Measurements from ENCODE around the gene NAPSA.
A peak's percentile ranks its signal among the peaks of the same experiment; 100 is the strongest.

Gene NAPSA

GRCh38 chr19:50320051-50320450 is 45.4 kb downstream of the NAPSA start:
- TF ChIP-seq EGR1 (IDR thresholded peaks at IDR 0.05), result no peak
- TF ChIP-seq TCF12 (IDR thresholded peaks at IDR 0.05; ENCODE audit: low read depth), result no peak
- TF ChIP-seq REST (IDR thresholded peaks at IDR 0.05; ENCODE audit: low read depth), result no peak
- no peak for TF ChIP-seq CREB1 (IDR thresholded peaks at IDR 0.05; ENCODE audit: low read depth)
- TF ChIP-seq NFIC (IDR thresholded peaks at IDR 0.05), result no peak
- TF ChIP-seq ZBTB7A (IDR thresholded peaks at IDR 0.05; ENCODE audit: low read depth), result no peak
- TF ChIP-seq USF1 (IDR thresholded peaks at IDR 0.05), result no peak
- no peak for TF ChIP-seq TAF1 (IDR thresholded peaks at IDR 0.05; ENCODE audit: low read depth)

- TF ChIP-seq USF1 (IDR thresholded peaks at IDR 0.05), result no peak
- no peak for TF ChIP-seq TAF1 (IDR thresholded peaks at IDR 0.05; ENCODE audit: low read depth)
- no peak for TF ChIP-seq REST (IDR thresholded peaks at IDR 0.05; ENCODE audit: low read depth)
- no peak for TF ChIP-seq RAD21 (IDR thresholded peaks at IDR 0.05; ENCODE audit: low read depth)
- TF ChIP-seq MAX (IDR thresholded peaks at IDR 0.05), result no peak
- TF ChIP-seq TEAD4 (IDR thresholded peaks at IDR 0.05), result no peak
- TF ChIP-seq EP300 (IDR thresholded peaks at IDR 0.05; ENCODE audit: borderline replicate concordance), result no peak
- no peak for TF ChIP-seq YY1 (IDR thresholded peaks at IDR 0.05; ENCODE audit: low read depth)
Measured at GRCh38 chr19:50319156-50319555, 46.3 kb downstream of the NAPSA start.

- TF ChIP-seq TAF1 (IDR thresholded peaks at IDR 0.05; ENCODE audit: low read depth), result no peak
- no peak for TF ChIP-seq TCF12 (IDR thresholded peaks at IDR 0.05; ENCODE audit: low read depth)
Measured at GRCh38 chr19:50318438-50318837, 47.0 kb downstream of the NAPSA start.

- TF ChIP-seq RAD21 (IDR thresholded peaks at IDR 0.05; ENCODE audit: low read depth) (no peak), CEBPB (IDR thresholded peaks at IDR 0.05) (no peak), FOXM1 (IDR thresholded peaks at IDR 0.05; ENCODE audit: borderline replicate concordance, low read depth) (no peak), TEAD4 (IDR thresholded peaks at IDR 0.05) (no peak), NFIC (IDR thresholded peaks at IDR 0.05) (no peak), CREB1 (IDR thresholded peaks at IDR 0.05; ENCODE audit: low read depth) (no peak), ZBTB7A (IDR thresholded peaks at IDR 0.05; ENCODE audit: low read depth) (no peak), REST (IDR thresholded peaks at IDR 0.05; ENCODE audit: low read depth) (no peak), MAX (IDR thresholded peaks at IDR 0.05) (no peak), TAF1 (IDR thresholded peaks at IDR 0.05; ENCODE audit: low read depth) (no peak), EGR1 (IDR thresholded peaks at IDR 0.05) (no peak), YY1 (IDR thresholded peaks at IDR 0.05; ENCODE audit: low read depth) (no peak), TCF12 (IDR thresholded peaks at IDR 0.05; ENCODE audit: low read depth) (no peak)
Measured at GRCh38 chr19:50317115-50317514, 48.3 kb downstream of the NAPSA start.

- TF ChIP-seq RAD21 (IDR thresholded peaks at IDR 0.05; ENCODE audit: low read depth) (0 out of 2 replicates have a peak, but pooled peaks have one; percentile 3), TAF1 (IDR thresholded peaks at IDR 0.05; ENCODE audit: low read depth) (0 out of 2 replicates have a peak, but pooled peaks have one; percentile 16), EP300 (IDR thresholded peaks at IDR 0.05; ENCODE audit: borderline replicate concordance) (no peak), ZBTB7A (IDR thresholded peaks at IDR 0.05; ENCODE audit: low read depth) (peak; percentile 67), YY1 (IDR thresholded peaks at IDR 0.05; ENCODE audit: low read depth) (peak; percentile 60; the same call in 1 of the 2 replicates)
Measured at GRCh38 chr19:50315773-50316448, 49.5 kb downstream of the NAPSA start.

Measured in Ishikawa (cell line).